Cardiac fibroblast (primary cell): ENCODE results near the gene DNAJC30.
A peak's percentile ranks its signal among the peaks of the same experiment; 100 is the strongest.

Experiments
- DNase-seq, 2 donors: peaks; one replicate each; pipeline versions ENCODE4 v3.0.0 to v3.0.0-alpha.2; 2010; ENCODE audit warnings: low read depth in 2 of 2
- H3K4me3 ChIP-seq, 2 donors: replicated peaks in 1 of 2; 1 replicate in 1 of 2; 2 replicates in 1 of 2; pipeline ENCODE4 v1.5.1; 2011; ENCODE audit warnings: low read depth in 2 of 2, low read length in 2 of 2, mild to moderate bottlenecking in 2 of 2, moderate library complexity in 1 of 2
- CTCF ChIP-seq: IDR thresholded peaks from one replicate; pipeline ENCODE4 v1.5.1; 2011; ENCODE audit warnings: low read depth, mild to moderate bottlenecking, low read length, inconsistent platforms

Gene DNAJC30

DNA sequence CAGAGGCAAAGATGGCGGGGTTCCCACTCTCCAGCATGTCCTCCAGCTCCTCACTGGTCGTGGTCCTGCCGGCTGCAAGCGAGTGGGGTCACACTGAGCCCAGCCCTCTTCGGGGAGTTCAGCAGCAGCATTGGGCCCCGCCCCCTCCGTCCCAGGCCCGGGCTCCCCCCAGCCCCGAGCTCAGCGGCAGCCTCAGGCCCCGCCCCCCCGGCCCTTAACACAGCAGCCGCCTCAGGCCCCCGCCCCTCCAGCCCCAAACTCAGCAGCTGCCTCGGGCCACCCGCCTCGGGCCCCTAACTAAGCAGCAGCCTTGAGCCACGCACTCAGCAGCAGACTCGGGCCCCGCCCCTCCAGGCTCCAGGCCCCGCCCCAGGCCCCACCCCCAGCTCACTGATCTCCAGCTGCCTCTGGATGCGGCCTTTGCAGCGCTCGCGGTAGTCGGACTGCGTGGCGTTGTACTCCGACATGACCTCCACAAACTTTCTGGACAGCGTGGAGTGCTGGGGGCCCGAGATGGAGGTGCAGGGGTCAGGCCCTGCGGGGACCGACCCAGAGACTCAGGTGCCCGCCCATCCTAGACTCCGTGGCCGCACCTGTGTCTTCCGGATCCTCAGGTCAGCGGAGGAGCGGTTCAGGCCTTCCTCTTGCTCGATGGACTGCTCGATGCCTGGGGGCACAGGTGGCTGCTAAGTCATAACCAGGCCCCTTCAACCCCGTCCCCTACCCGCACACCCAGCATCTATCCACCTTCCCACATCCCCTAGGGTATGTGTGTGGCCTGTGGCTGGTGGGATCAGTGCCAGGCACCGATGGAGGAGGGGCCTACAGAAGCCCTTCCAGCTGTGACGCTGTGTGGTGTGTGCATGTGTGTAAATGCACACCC is 20.7 kb upstream of the DNAJC30 start:
- H3K4me3 ChIP-seq, result no peak overlapping the region
- peak; percentile 45 to 64 for DNase-seq
- no peak for TF ChIP-seq CTCF

- TF ChIP-seq CTCF, result no peak
- no peak overlapping the region for H3K4me3 ChIP-seq
- DNase-seq, result no peak
Measured at GRCh38 chr7:73703225-73703624, 20.0 kb upstream of the DNAJC30 start.

GRCh38 chr7:73702665-73703064 is 19.4 kb upstream of the DNAJC30 start:
- no peak for TF ChIP-seq CTCF
- no peak for DNase-seq
- H3K4me3 ChIP-seq, result no peak overlapping the region

DNA sequence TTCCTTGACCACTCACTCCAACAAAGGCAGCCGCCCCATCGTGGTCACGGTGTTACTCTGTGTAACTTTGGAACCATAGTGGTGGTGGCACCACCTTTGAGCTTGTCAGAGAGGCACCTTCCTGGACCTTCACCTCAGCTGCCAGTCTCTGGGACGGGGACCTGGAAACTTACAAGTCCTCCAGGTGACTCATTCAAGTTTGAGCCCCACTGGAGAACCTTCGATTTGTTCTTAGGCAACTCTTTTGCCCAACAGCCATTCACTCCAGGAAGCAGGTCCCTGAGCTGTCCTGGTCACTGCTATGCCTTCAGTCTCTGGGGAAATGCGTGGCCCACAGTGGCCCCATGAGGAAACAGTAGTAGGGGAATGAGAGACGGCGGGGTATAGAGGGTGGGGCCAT is 19.0 kb upstream of the DNAJC30 start:
- TF ChIP-seq CTCF, result no peak
- H3K4me3 ChIP-seq, result no peak overlapping the region
- DNase-seq, result no peak

- H3K4me3 ChIP-seq, result no peak overlapping the region
- peak; percentile 54 to 85 for DNase-seq
Measured at GRCh38 chr7:73701357-73701995, 18.2 kb upstream of the DNAJC30 start.

DNA sequence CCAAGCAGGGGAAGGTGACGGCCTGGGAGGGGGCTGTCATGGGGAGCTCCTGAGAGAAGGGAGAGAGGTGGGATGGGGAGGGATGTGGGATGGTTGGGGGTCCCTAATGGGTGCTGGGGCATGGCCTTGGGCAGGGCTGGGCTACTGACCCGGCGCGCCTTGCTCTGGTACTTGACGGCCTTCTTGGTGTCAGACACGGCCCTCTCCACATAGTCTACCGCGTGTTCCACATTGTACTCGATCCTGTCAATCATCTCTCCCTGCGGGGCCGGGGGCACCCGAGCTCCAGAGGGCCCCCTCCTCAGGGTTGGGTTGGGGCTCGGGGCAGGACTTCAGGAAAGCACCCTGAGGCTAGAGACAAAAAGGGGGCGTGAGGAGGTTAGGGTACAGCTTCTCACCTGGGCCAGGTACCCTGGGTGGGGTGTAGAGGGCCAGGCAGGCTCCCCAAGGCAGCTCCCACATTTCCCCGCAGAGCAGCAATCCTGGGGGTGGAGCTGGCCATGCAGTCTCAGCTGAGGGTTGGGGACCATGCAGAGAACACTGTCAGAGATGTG is 17.4 kb upstream of the DNAJC30 start:
- no peak overlapping the region for H3K4me3 ChIP-seq

More at GRCh38 chr7:73701357-73701995, 18.2 kb upstream of the DNAJC30 start:
- peak; percentile 58 for TF ChIP-seq CTCF

More for the DNA sequence above, 17.4 kb upstream of the DNAJC30 start:
- TF ChIP-seq CTCF, result no peak
- DNase-seq, result no peak
